ENCODE results near the gene PRDX4.

- TF ChIP-seq CTCF (IDR thresholded peaks at IDR 0.05; ENCODE audit: low read length) (no peak), EZH2 (optimal IDR thresholded peaks at IDR 0.05; ENCODE audit: low read depth, low read length) (no peak)
Measured at GRCh38 chrX:23637187-23637586, 30.1 kb upstream of the PRDX4 start.
